ENCODE results near the gene FBXO2. TPM values are rescaled to one million over a fixed set of nuclear protein-coding genes. Genes with fewer than 3 reads are reported as not detected.

Gene FBXO2
- 1.8 TPM for total RNA-seq

GRCh38 chr1:11654137-11654938 is at the start of gene FBXO2, which contains the start of gene FBXO44:
TSS of gene FBXO2 (minus strand) at chr1:11654429. CDS start at chr1:11654340, 89 bp downstream.
TSS of gene FBXO44 (plus strand) at chr1:11654877. CDS start at chr1:11655836, 959 bp downstream.

GRCh38 chr1:11691302-11691914 is 37.2 kb upstream of the FBXO2 start, which contains the start of gene DRAXIN:
TSS of gene DRAXIN (plus strand) at chr1:11691710. CDS start at chr1:11706259, 14,549 bp downstream.

GRCh38 chr1:11681071-11681771 is 27.0 kb upstream of the FBXO2 start, which contains the start of gene MAD2L2:
TSS of gene MAD2L2 (minus strand) at chr1:11681148. CDS start at chr1:11680601, 547 bp downstream.

Other genes with a start within 250 kb of the FBXO2 start
- gene DISP3, start 175.3 kb downstream of the FBXO2 start, total RNA-seq: 30.2 TPM
- gene FBXO44, start 448 bp upstream of the FBXO2 start, total RNA-seq: 22.0 TPM
- 7.9 TPM for gene FBXO6, start 9.8 kb upstream of the FBXO2 start, total RNA-seq
- gene MAD2L2, start 26.7 kb upstream of the FBXO2 start, total RNA-seq: 35.2 TPM
- gene DRAXIN, start 37.3 kb upstream of the FBXO2 start, total RNA-seq: 4.7 TPM
- 22.7 TPM for gene AGTRAP, start 81.7 kb upstream of the FBXO2 start, total RNA-seq
- gene C1orf167, start 107.8 kb upstream of the FBXO2 start, total RNA-seq: not detected
- gene MTHFR, start 151.5 kb upstream of the FBXO2 start, total RNA-seq: 43.3 TPM
- gene CLCN6, start 151.8 kb upstream of the FBXO2 start, total RNA-seq: 25.2 TPM
- gene NPPA, start 193.4 kb upstream of the FBXO2 start, total RNA-seq: 0.77 TPM
- not detected for gene NPPB, start 204.5 kb upstream of the FBXO2 start, total RNA-seq

Data from camera-type eye (tissue), 1 donor.